ENCODE data around the gene CDKN2B-AS1. TPM values are rescaled to one million over a fixed set of nuclear protein-coding genes. Genes with fewer than 3 reads are reported as not detected.

The CDKN2B-AS1 gene
- total RNA-seq, 1 experiment from 2014 or later: 0.24 TPM

GRCh38 chr9:22029231-22029630 is 34.6 kb downstream of the CDKN2B-AS1 start (continued):
- TF ChIP-seq ARID4B (CRISPR knock-in tag; IDR thresholded peaks at IDR 0.05; ENCODE audit: borderline replicate concordance) (no peak), E2F1 (CRISPR knock-in tag; IDR thresholded peaks at IDR 0.05) (no peak), ATF6 (CRISPR knock-in tag; IDR thresholded peaks at IDR 0.05) (no peak), ZNF423 (CRISPR knock-in tag; IDR thresholded peaks at IDR 0.05) (no peak), NR1H2 (CRISPR knock-in tag; IDR thresholded peaks at IDR 0.05) (no peak), GRHL2 (CRISPR knock-in tag; IDR thresholded peaks at IDR 0.05; ENCODE audit: insufficient replicate concordance, severe bottlenecking) (no peak), NFYB (CRISPR knock-in tag; conservative IDR thresholded peaks at IDR 0.05; ENCODE audit: low read depth) (no peak), ZNF512 (CRISPR knock-in tag; IDR thresholded peaks at IDR 0.05; ENCODE audit: borderline replicate concordance) (no peak), CREM (CRISPR knock-in tag; IDR thresholded peaks at IDR 0.05) (no peak), ZNF281 (CRISPR knock-in tag; IDR thresholded peaks at IDR 0.05) (no peak), ZNF138 (CRISPR knock-in tag; conservative IDR thresholded peaks at IDR 0.05) (no peak)
- TF ChIP-seq, protein P1, sequence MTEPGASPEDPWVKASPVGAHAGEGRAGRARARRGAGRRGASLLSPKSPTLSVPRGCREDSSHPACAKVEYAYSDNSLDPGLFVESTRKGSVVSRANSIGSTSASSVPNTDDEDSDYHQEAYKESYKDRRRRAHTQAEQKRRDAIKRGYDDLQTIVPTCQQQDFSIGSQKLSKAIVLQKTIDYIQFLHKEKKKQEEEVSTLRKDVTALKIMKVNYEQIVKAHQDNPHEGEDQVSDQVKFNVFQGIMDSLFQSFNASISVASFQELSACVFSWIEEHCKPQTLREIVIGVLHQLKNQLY (CRISPR knock-in tag; IDR thresholded peaks at IDR 0.05): no peak

DNA sequence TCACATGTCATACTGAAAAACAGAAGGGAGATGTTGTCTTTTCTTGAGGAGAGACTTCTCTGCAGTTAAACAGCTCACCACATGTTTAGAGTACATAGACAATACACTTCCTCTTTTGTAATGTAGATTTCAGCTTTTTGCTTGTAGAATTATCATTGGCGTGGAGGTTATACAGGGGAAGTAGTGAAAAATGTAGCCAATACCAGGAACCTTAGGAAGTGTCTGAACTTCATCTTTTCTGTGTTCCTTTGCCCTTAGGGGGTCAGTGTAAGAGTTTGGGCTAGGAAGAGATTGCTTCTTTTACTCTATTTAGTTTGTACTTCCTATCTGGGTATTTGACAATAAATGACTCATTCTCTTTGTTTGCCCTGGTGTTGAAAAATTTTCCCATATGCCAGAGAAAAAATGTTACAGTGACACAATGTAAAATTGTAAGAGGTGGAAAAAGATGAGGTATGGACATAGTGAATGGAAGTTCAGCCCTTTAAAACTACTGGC is 35.6 kb downstream of the CDKN2B-AS1 start:
- DNase-seq (ENCODE audit: low spot score): no peak
- peaks cover 12% of the 10 kb centered on the region for H3K4me1 Mint-ChIP-seq
- POLR2A ChIA-PET: no interaction called here
- H3K27ac Mint-ChIP-seq: no peak overlapping the region
- H3K36me3 Mint-ChIP-seq: no peaks in the 10 kb centered on the region
- no peaks in the 10 kb centered on the region for H3K9me3 Mint-ChIP-seq
- no peaks in the 10 kb centered on the region for H3K27me3 Mint-ChIP-seq (ENCODE audit: low read depth)
- CTCF ChIA-PET: interaction anchor here (1.2 to 1.4 kb wide), 2 partner anchors 22 to 89 kb away, joined by 3 to 6 read pairs; partner anchors contain the start of gene CDKN2B
- ATAC-seq: peak; percentile 38; the same call in 1 of the 2 replicates
- H3K4me3 Mint-ChIP-seq: no peak overlapping the region
- TF ChIP-seq MXD4 (CRISPR knock-in tag; IDR thresholded peaks at IDR 0.05; ENCODE audit: borderline replicate concordance): no peak
- no peak for TF ChIP-seq ZNF423 (CRISPR knock-in tag; IDR thresholded peaks at IDR 0.05)
- TF ChIP-seq HMGA2 (CRISPR knock-in tag; IDR thresholded peaks at IDR 0.05): no peak
- TF ChIP-seq AR (CRISPR knock-in tag; IDR thresholded peaks at IDR 0.05): no peak
- TF ChIP-seq, protein P2, sequence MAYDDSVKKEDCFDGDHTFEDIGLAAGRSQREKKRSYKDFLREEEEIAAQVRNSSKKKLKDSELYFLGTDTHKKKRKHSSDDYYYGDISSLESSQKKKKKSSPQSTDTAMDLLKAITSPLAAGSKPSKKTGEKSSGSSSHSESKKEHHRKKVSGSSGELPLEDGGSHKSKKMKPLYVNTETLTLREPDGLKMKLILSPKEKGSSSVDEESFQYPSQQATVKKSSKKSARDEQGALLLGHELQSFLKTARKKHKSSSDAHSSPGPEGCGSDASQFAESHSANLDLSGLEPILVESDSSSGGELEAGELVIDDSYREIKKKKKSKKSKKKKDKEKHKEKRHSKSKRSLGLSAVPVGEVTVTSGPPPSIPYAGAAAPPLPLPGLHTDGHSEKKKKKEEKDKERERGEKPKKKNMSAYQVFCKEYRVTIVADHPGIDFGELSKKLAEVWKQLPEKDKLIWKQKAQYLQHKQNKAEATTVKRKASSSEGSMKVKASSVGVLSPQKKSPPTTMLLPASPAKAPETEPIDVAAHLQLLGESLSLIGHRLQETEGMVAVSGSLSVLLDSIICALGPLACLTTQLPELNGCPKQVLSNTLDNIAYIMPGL (CRISPR knock-in tag; IDR thresholded peaks at IDR 0.05): no peak
- TF ChIP-seq CREM (CRISPR knock-in tag; IDR thresholded peaks at IDR 0.05): no peak
- TF ChIP-seq MAX (CRISPR knock-in tag; IDR thresholded peaks at IDR 0.05): no peak
